Testis (tissue), 3 donors: ENCODE measurements around the gene OTOG. TPM values are rescaled to one million over a fixed set of nuclear protein-coding genes. Genes with fewer than 3 reads are reported as not detected.

Source experiments
- DNase-seq: peaks from one replicate; pipeline ENCODE4 v3.0.0-alpha.2; 2019
- H3K27ac ChIP-seq, 2 donors: fragments of 200-600 bp; sonication (generic); one replicate each; pipeline ENCODE4 v1.5.1; 2019
- H3K27me3 ChIP-seq: fragments of 200-600 bp; sonication (generic); one replicate; pipeline ENCODE4 v1.5.1; 2019
- H3K36me3 ChIP-seq: fragments of 200-600 bp; sonication (generic); one replicate; pipeline ENCODE4 v1.5.1; 2017; ENCODE audit warnings: low read depth; ENCODE audit errors: missing control alignments
- H3K4me1 ChIP-seq: fragments of 200-600 bp; sonication (generic); one replicate; pipeline ENCODE4 v1.5.1; 2019
- H3K4me3 ChIP-seq, 2 donors: fragments of 200-600 bp; sonication (generic); one replicate each; pipeline ENCODE4 v1.5.1; 2017 to 2019
- H3K9me3 ChIP-seq: fragments of 200-600 bp; sonication (generic); one replicate; pipeline ENCODE4 v1.5.1; 2017
- POLR2A ChIP-seq: fragments of 450-650 bp; IDR thresholded peaks from one replicate; pipeline ENCODE4 v1.6.1; 2017; ENCODE audit warnings: antibody characterized with exemption, mild to moderate bottlenecking, moderate library complexity
- WGBS, 2 donors: methylation state at CpG; one replicate each; pipeline ENCODE4 v1.1.5; 2018; 5-methylcytosine and 5-hydroxymethylcytosine counted together
- intact Hi-C: fragments of 100-400 bp; cut with DNase I; formaldehyde crosslinking; loops from one replicate; pipeline ENCODE4 v1.15.1; 2023; ENCODE audit warnings: low total_unique reads
- polyA plus RNA-seq: library from polyadenylated mRNA; stranded (reverse); fragments of 350-450 nt; fragmentation: Illumina TruSeq; extraction: RNeasy Lipid Tissue Mini Kit (QIAGEN cat#74804); gene quantifications from one replicate; pipeline ENCODE4 v1.2.3, GENCODE V29; 2014; ENCODE audit warnings: low read depth, low replicate concordance; ENCODE audit not compliant: insufficient read depth
- total RNA-seq, 2 donors: library from RNA; depleted of rRNA; stranded (reverse); fragments of >200 nt; gene quantifications; one replicate each; pipeline ENCODE4 v1.2.3, GENCODE V29; 2016
- TF ChIP-seq, protein P1 (sequence below), 3 experiments: fragments of 450-650 bp in 2 of 3; fragments of 200-600 bp in 1 of 3; sonication (generic) in 1 of 3; IDR thresholded peaks; one replicate each; pipeline ENCODE4 v1.5.1; 2016 to 2019; ENCODE audit warnings: antibody characterized with exemption in 3 of 3, mild to moderate bottlenecking in 2 of 3, moderate library complexity in 1 of 3

OTOG gene
- total and polyA plus RNA-seq, 3 donors from 2014 or later, result 2.2 to 4.2 (median 2.9) TPM

DNA sequence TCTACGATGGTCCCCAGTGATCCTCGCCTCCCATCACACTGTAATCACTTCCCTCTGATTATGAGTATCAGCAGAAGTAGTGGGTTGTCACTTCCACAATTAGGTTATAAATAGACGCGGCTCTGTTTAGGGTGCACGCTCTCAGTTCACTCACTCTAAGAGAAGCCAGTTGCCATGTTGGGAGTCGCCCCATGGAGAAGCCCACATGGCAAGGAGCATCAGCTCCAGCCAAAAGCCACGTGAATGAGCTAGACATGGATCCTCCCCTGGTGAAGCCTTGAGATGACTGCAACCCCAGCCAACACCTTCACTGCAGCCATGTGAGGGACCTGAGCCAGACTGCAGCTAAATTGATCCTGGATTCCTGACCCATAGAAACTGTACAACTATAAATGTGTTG, 145.9 kb downstream of the OTOG start:
- WGBS, 2 donors, result 74 to 79% methylated on average over 3 to 7 of the region's 7 CpGs
- H3K9me3 ChIP-seq, result no peaks in the 10 kb centered on the region
- no peak for TF ChIP-seq POLR2A
- TF ChIP-seq, protein P1, sequence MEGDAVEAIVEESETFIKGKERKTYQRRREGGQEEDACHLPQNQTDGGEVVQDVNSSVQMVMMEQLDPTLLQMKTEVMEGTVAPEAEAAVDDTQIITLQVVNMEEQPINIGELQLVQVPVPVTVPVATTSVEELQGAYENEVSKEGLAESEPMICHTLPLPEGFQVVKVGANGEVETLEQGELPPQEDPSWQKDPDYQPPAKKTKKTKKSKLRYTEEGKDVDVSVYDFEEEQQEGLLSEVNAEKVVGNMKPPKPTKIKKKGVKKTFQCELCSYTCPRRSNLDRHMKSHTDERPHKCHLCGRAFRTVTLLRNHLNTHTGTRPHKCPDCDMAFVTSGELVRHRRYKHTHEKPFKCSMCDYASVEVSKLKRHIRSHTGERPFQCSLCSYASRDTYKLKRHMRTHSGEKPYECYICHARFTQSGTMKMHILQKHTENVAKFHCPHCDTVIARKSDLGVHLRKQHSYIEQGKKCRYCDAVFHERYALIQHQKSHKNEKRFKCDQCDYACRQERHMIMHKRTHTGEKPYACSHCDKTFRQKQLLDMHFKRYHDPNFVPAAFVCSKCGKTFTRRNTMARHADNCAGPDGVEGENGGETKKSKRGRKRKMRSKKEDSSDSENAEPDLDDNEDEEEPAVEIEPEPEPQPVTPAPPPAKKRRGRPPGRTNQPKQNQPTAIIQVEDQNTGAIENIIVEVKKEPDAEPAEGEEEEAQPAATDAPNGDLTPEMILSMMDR (IDR thresholded peaks at IDR 0.05), result no peak

DNA sequence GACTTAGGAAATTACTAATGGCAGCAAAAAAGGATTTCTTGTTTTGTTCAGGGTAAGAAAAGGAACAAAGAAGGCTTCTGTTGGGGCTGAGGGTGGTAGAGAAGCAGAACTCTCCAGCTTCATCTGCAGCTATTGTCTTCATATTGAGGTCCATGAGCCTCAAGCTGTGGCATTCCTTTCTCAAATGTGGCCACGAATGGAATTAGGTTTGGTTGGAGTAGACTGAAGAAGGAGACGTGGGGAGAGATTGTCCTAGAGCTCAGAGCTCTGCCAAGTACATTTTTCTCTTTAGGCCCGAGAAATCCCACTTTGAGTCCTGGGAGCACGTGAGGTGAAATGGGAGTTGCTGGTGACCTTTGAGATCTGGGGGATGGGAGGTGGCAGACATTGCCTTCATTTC, 146.5 kb downstream of the OTOG start:
- H3K4me3 ChIP-seq, result no peak overlapping the region
- H3K27ac ChIP-seq, result no peak overlapping the region
- DNase-seq, result no peak
- 71 to 72% methylated on average over 4 of the region's 4 CpGs for WGBS, 2 donors
- H3K4me1 ChIP-seq, result no peaks in the 10 kb centered on the region
- H3K9me3 ChIP-seq, result no peaks in the 10 kb centered on the region
- H3K36me3 ChIP-seq, result no peaks in the 10 kb centered on the region
- no peak for TF ChIP-seq POLR2A
- TF ChIP-seq, protein P1 (IDR thresholded peaks at IDR 0.05), result no peak
- H3K27me3 ChIP-seq, result no peaks in the 10 kb centered on the region
- intact Hi-C loops, result no loop called here

More for the DNA sequence above, 145.9 kb downstream of the OTOG start:
- intact Hi-C loops, result no loop called here
- no peaks in the 10 kb centered on the region for H3K36me3 ChIP-seq
- no peaks in the 10 kb centered on the region for H3K27me3 ChIP-seq
- no peak overlapping the region for H3K4me3 ChIP-seq
- H3K4me1 ChIP-seq, result no peaks in the 10 kb centered on the region
- no peak overlapping the region for H3K27ac ChIP-seq
- DNase-seq, result no peak

DNA sequence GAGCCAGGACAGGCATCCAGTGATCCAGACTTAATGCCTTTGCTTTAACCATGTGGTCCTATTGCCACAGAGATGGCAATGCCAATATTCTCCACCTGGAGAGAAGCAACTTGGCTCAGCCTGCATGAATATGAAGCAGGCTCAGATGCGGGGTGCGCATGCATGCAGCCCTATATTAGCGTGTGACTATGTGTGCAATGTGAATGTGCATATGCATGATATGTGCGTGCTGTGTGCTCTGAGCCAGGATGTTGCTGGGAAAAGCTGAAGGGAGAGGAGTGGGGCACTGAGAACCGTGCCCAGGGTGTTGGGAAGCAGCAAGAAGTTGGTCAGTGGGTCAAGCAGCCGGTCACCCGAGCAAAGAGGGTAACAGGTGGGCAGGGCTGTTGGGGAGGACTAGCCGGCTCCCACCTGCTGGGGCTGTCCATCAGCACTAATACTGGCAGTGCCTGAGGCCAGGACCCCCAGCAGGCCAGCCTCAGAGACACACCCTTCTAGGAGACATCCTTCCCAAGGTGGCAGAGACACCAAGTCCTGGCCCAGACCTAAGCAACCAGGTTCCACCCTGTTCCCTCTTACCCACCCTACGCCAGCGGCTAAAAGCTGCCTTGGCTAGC, 147.5 kb downstream of the OTOG start:
- Histone ChIP-seq H3K4me3 (no peak overlapping the region), H3K27me3 (no peaks in the 10 kb centered on the region), H3K36me3 (no peaks in the 10 kb centered on the region), H3K9me3 (no peaks in the 10 kb centered on the region), H3K27ac (no peak overlapping the region), H3K4me1 (no peaks in the 10 kb centered on the region)
- no peak for DNase-seq
- TF ChIP-seq, protein P1 (IDR thresholded peaks at IDR 0.05), result no peak
- TF ChIP-seq POLR2A, result no peak
- intact Hi-C loops, result no loop called here
- WGBS, 2 donors, result 83 to 90% methylated on average over 10 of the region's 10 CpGs

DNA sequence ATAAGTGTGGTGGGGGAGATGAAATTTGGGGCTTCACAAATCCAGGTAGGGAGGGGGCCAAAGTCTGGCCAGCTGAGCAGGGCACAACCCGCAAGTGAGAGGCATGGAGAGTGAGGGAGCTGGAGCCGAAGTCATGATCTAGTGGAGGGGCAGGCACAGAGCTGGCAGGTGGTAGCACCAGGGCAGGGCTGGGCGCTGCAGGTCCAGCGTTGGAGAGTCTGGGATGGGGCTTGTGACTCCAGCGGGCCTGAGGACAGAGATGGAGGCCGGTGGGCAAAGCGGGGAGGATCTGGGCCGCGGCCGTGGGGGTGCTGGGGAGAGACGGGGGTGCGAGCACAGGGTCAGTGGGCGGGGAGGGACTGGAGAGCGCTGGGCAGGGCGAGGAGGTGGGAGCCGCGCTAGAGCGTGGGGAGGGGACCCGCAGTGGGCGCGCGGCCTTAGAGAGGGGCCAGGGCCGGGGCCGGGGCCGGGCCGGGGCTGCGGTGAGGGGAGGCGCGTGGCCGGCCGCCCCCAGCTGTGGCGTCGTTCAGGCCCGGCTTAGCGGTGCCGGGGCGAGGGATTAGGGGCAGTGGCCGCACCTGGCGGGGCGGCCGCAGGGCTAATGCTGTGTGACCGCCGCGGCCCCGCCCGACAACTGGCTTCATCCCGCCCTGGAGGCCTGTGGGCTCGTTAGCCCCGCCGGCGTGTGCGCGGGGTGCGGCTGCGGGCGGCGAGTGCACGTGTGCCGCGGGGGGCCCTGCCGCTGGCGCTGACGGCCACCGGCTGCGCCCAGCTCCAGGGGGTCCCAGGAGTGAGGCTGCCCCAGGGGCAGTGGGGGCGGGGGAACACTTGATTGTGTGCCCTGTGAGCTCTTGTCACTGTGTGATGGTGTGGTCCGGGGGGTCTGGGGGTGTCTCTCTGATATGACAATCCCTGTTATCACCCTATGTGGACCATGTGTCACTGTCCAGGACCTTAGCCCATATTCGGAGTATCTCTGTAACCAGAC, 148.7 kb downstream of the OTOG start:
- Histone ChIP-seq H3K27me3 (no peaks in the 10 kb centered on the region), H3K9me3 (no peaks in the 10 kb centered on the region), H3K4me3 (peak overlapping the region in 1 of 2 donors; percentile 17), H3K4me1 (no peaks in the 10 kb centered on the region), H3K27ac (no peak overlapping the region), H3K36me3 (no peaks in the 10 kb centered on the region)
- TF ChIP-seq, protein P1 (IDR thresholded peaks at IDR 0.05), result no peak
- TF ChIP-seq POLR2A, result no peak
- 6 to 9% methylated on average over 21 to 58 of the region's 68 CpGs for WGBS, 2 donors
- no peak for DNase-seq
- intact Hi-C loops, result no loop called here
